ENCODE results near the gene KMT5C.

GRCh38 chr19:55355213-55355821 is 15.6 kb downstream of the KMT5C start:
- no peak for TF ChIP-seq POLR2A (IDR thresholded peaks at IDR 0.05; ENCODE audit: low read depth)
- TF ChIP-seq, protein P1, sequence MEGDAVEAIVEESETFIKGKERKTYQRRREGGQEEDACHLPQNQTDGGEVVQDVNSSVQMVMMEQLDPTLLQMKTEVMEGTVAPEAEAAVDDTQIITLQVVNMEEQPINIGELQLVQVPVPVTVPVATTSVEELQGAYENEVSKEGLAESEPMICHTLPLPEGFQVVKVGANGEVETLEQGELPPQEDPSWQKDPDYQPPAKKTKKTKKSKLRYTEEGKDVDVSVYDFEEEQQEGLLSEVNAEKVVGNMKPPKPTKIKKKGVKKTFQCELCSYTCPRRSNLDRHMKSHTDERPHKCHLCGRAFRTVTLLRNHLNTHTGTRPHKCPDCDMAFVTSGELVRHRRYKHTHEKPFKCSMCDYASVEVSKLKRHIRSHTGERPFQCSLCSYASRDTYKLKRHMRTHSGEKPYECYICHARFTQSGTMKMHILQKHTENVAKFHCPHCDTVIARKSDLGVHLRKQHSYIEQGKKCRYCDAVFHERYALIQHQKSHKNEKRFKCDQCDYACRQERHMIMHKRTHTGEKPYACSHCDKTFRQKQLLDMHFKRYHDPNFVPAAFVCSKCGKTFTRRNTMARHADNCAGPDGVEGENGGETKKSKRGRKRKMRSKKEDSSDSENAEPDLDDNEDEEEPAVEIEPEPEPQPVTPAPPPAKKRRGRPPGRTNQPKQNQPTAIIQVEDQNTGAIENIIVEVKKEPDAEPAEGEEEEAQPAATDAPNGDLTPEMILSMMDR (IDR thresholded peaks at IDR 0.05), result no peak
- TF ChIP-seq EP300 (IDR thresholded peaks at IDR 0.05), result no peak
- TF ChIP-seq POLR2AphosphoS5 (IDR thresholded peaks at IDR 0.05), result no peak

All from esophagus muscularis mucosa (tissue), 4 donors.